Measurements from ENCODE around the gene AKTIP.
"Not testable (repeated sequence)": the region's sequence is repeated elsewhere in the genome, so short reads cannot be mapped to it uniquely, and the experiment has no call there.

Gene AKTIP

DNA sequence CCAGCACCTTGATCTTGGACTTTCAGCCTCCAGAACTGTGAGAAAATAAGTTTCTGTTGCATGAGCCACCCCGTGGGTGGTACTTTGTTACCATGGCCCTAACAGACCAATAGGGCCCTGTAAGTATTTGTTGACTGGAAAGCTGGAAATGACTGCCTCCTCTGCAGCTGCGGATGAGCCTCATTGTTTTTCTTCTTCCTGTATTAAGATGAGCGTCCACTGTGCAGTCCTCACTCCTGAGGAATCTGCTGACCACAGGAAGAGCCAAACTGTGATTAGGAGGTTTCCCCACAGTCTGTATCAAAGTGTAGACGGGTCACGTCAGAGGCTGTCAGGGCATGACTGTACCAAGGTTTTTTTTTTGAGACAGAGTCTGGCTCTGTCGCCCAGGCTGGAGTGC is 12.2 kb upstream of the AKTIP start:
- DNase-seq (ENCODE audit: low read depth) = no peak

DNA sequence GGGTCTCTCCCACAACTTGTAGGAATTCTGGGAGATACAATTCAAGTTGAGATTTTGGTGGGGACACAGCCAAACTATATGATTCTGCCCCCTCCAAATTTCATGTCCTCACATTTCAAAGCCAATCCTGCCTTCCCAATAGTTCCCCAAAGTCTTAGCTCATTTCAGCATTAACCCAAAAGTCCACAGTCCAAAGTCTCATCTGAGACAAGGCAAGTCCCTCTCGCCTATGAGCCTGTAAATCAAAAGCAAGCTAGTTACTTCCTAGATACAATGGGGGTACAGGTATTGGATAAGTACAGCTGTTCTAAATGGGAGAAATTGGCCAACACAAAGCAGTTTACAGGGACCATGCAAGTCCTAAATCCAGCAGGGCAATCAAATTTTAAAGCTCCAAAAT is 9.8 kb upstream of the AKTIP start:
- DNase-seq (ENCODE audit: low read depth) = not testable (repeated sequence)

DNA sequence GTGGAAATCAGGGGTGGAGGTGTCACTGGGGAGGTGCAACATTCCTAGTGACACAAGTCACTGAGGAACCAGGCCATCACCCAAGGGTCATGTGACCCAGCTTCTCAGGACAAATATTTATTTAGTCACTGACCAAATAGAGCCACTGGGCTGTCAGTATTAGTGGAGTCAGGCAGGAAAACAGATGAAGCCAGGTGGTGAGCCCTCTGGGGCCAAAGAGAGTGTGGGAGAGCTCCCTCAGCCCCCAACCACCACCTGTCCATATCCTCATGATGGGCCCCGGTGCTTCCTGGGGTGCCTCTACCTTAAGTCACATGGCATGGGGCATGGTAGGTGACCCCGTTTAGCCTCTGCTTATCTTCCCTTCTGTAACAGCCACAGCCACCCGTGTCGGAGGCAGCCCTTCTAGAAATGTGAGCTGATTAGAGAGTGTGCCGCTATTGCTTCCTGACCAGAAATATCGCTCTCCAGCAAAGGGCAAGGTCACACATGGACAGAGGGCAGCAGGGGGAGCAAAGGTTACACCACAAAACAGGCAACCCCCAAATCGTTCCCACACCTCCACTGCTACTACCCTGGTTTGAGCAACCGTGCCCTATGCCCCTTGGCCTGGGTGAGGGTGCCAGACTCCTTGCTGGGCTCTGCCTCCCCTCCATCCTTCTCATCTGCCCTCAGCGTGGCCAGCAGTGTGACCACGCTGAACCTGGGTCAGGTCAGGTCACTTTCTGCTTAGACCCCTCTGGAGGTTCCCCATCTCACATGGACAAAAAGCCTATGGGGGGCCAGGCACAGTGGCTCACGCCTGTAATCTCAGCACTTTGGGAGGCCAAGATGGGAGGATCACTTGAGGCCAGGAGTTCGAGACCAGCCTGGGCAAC is 8.6 kb upstream of the AKTIP start:
- no peak for DNase-seq (ENCODE audit: low read depth)

DNA sequence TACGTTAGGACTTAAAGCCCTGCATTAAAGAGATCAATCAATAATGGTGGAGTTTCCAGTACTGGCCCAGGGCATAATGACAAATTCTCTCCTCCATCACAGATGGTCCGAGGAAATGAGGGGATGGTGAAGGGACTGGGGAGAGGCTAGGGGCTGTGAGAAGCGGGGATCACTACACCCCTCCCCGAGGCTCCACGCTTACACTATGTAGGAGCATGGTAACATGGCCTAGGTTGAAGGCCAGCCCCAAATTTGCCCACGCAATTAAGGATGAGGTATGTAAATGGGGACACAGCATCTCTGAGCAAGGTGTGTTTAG is 8.0 kb upstream of the AKTIP start:
- DNase-seq (ENCODE audit: low read depth) = no peak

DNA sequence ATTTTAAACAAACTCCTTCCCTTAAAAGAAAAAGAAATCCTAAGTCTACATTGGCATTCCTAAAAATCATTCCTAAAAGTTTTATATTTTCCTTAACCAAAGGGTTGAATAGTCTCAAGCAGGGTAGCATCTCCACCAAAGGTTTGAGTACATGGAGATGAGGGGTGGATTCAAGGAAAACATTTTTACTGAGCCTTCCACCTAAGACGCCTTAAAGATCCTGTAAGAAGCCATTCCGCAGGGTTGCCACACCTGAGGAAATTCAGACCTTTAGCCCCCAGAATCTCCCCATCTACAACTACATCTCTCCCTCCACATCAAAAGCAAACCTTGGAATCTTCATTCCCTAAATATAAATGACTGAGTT is 7.7 kb upstream of the AKTIP start:
- no peak for DNase-seq (ENCODE audit: low read depth)

DNA sequence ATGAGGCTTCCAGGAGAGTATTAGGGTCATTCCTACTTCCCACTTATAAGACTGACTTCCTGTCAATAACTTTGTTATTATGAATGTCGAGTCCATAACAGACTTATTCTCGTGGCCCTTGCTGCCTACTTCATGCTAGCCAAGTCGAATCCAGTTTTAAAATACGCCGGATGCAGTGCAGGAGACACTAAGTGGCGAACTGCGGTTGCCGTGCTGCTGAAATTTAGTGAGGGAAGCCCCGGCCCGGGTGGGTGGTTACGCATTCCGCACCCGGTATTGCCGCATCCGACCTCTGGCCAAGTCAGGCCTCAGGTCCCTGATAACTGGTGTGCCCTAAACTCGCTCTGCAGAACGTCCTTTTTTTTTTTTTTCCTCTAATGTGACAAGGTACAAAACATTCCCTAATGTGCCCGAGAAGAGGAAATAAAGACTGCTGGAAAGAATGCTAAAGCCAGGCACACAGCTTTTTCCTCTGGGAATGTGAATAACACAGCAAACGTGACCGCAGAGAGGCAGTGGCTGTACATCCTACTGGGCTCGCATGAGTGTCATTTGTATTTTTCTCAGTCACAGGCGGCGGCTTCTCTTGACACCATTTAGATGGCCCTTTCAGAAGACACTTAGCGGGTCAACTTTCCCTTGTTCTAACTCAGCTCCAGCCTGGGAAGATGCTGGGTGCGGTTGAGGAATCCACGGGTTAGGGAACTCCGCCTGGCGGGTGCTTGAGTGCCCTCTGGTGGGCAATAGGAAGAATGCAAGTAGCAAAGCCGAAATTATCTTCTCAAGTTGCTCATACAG is 7.1 kb upstream of the AKTIP start:
- DNase-seq (ENCODE audit: low read depth) = peak; percentile 25

DNA sequence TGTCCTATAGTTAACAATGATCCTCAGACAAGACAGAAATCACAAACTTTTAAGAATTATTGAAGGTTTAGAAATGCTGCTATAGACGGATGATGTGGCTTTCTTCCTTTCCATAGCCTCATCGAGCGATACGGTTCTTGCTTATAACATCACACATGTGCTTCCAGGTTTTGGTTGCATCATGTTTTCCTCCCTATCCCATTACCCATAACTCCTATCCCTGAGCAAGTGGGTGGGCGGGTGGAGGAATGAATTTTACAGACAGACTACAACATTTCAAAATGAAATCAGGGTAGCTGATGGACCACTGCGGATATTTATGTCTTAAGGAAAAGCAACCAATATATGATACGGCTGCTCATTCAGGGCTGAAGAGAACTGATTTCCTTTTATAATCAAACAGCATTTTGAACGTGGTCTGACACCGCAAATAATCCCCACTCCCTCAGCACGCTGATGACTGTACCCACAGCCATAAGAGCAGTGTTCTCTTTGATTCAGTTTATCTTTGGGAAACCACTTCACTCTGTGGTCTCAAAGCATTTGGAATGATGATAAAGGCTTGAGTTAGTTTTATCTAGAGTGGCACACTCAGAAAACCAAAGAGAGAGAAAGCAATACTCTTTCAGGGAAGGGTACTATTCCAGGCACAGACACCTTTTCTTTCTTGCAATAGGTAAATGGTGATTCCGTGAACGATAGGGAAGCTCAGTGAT is 4.6 kb upstream of the AKTIP start:
- DNase-seq (ENCODE audit: low read depth) = no peak

DNA sequence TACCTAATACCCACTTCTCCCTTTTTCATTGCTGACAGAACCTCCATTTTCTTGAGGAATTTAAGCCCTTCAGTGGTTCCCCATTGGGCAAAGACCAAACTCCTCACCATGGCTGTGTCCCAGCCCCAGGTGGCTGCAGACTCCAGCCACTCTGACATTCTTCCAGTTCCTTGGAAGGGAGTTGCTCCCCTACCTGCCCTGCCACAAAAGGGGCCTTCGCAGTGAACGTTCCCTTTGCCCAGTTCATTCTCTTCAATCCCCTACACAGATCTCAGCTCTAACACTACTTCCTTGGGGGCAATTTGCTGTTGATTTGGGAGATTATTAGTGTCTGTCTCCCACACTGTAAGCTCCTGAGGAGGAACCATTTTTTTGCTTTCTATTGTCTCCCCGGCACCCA is 3.2 kb upstream of the AKTIP start:
- no peak for DNase-seq (ENCODE audit: low read depth)

DNA sequence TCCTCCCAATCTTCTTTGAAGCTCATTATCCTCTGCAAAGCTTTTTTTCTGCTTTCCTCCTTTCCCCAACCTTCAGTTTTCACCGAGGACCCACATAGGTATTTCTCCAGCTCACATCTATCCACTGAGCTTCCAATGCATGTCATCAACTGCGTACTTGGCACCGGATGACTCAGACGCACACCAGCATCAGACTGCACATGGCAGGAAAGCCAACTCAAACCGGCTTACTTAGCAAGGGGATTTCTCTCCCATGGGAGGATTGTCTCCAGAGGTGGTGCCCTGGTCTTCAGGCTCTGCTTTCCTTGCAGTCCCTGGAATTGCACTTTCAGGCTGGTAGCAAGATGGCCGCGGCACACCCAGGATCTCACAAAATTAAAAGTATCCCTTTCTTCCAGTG is 1.7 kb upstream of the AKTIP start:
- no peak for DNase-seq (ENCODE audit: low read depth)

DNA sequence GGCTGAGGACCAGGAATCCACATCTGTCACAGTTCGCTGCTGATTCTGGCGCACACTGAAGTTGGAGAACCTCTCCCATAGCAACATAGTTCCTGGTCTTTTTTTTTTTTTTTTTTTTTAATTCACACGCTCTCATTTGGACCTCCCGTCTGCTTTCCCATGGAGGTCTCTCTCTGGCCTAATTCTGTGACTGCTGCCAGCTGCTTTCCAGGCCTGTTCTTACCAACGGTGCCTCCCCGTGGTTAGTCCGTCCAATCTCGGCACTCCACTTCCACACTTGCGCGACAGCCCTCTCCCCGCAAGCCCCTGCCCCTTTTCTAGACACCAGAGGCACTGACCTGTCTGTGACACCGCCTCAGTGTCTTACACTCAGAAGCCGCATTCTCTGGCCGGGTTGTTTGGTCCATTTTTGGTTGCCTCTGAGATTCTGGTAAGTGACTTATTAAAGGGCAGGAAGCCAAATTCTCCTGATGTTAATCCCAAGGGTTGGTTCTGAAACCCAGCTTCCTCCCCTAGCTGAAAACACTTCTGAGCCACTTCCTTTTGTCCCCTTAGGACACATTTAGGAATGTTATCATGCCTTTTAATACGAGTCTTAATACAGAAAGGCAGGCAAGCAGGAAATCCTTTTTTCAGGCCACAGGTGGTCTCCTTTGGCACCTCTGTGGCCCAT is 1.1 kb upstream of the AKTIP start:
- no peak for DNase-seq (ENCODE audit: low read depth)

DNA sequence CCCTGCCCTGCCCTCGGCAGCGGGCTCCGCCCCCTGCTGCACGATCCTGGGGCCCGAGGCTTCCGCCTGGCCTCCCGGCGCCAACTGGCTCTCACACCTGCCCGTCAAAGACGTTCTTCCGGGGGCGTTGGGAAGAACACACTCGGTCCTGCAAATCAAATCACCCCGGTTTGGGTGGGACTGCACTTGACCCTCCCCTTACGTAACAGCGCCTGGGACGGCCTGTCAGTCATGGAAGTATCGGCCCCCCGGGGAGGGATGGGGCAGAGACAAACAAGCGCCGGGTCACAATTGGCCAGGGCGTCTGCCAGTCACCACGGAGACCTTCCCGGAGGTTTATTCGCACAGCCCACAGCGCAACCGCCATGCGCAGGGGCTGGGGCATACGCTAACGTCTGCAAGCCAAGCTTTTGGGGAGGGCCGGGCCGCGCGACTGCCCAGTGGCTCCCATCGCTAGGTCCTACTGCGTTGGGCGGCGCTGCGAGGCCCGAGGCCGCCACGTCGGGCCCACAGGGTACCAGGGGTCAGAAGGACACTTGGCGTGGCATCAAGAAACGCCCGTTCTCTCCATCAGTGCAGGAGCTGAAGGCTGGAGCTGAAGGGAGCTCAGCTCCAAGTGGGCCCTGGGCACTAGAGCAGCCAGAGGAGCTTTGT is 388 bp upstream of the AKTIP start:
- DNase-seq (ENCODE audit: low read depth) = peak; percentile 99

DNA sequence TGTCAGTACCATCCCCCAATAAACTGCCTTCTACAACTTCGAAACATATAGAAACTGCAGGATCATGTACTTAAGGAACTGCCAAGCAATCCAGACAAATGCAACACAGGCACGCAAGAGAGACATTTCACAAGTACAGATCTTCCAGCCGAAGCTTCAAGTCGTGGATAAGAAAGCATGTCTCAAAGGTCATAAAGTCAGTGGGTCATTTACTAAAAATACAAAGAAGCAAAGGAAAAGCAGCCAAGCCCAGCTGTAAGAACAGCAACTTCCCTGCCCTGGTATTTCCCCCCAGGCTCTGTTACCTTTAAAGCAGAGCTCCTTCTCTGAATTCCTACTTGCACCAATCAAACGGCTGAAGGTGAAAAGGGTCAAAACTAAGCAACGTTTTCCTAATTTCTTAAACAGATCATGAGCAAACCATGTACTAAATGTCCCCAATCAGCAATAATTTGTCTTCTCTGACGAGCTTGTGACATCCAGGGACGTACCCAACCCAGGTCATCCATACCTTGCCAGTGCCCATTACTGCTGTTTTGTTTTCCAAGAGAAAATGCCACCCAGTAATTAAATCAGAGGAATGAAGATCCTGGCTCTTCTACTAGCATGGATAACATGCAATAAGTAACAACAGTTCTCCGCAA is 1.7 kb downstream of the AKTIP start:
- DNase-seq (ENCODE audit: low read depth) = no peak

DNA sequence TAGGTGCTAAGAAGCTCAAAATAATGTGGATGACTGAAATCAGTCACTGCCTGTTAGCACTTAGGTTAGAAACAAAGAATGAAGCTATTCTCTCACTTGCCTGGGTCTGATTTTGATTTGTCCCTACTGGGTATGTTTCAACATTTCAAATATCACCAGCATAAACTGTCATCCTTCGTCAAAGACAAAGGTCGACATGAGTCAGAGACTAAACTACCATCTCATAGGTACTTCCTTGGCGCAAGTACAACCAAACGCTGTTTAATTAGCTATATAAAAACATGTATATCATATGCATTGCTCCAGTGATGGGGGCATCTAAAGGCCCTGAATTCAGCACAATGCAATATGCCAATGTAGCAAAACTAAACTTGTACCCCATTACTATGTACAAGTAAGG is 4.0 kb downstream of the AKTIP start:
- no peak for DNase-seq (ENCODE audit: low read depth)

DNA sequence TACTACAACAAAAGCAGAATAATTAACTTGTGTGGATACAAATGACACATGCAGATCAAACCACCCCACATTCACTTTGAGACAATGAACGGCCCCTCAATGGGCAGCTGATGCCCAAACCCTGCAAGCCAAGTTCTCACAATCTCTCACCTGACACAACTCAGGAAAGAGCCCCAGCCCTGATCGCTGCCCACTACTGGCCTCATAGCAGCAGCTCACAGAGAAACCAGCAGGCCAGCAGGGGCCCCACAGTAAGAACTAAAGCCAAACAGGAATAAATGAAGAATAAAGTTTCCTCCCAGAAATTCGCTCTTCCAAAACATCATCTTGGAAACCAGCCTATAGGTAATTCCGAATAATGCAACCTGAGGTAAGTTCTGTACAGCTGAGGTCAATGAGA is 7.7 kb downstream of the AKTIP start:
- no peak for DNase-seq (ENCODE audit: low read depth)

DNA sequence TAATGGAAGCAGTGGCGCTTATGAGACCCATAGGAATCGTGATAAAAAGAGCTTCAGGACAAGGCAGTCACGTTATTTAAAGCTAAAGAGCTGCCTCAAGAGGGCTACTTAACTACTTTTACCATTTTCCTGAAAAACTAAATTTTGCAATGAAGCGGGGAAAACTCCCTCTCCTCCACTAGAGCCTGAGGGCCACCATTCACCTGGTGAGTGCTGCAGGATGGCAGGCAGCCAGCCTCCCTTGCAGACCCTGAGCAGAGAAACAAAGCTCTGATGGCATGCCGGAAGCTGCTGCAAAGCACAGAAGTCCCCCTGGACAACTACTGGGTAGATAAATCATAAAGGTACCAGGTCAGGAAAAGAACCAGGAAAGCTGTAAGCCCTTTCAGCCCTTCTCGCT is 8.4 kb downstream of the AKTIP start:
- no peak for DNase-seq (ENCODE audit: low read depth)

DNA sequence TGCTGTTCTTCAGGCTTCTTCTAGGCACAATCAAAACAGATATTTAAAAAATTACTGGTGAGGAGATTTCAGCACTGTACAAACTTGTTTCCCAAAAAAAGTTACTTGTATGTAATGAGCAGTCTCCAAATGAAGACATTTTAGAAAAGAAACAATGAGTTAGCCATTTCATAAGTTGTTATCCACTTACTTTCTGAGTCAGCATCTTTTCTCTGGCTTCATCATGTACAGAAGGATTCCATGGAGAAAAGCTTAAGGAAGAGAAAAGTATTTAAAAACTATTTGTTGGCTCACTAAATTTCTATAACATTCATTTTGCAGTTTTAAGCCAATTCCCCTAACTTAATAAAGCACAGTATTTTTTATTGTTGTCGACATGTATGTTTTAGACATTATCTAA is 10.5 kb downstream of the AKTIP start:
- DNase-seq (ENCODE audit: low read depth) = no peak

DNA sequence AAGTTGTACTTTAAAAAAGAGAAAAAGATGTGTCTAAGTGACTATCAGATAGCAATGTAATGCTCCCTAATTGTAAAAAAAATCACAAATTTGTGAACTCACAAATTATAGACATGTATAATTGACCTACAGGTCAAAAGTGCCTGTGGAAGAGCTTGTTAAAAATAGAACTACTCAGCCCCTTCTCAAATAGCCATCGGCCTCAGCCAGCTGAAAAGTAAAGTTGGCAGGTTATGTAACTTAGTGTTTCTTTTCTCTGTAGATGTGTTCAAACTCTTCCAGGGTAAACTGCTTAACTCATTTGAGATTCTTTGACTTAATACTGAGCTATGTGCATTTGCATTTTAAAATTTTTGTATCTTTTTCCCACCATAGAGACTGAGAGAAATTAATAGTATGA is 13.3 kb downstream of the AKTIP start:
- DNase-seq (ENCODE audit: low read depth) = no peak

DNA sequence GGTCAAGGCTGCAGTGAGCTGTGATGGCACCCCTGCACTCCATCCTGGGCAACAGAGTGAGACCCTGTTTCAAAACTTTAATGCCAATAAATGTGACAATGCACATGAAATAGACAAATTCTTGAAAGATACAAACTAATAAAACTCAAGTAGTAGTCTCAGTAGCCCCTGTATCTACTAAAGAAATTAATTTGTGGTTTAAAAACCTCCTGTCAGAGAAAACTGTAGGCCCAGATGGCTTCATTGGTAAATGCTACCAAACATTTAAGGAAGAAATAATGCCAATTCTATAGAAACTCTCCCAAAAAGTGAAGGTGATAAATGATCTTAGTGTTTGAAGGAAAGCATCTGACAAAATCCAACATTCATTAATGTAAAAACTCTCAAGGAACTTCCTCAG is 16.8 kb downstream of the AKTIP start:
- DNase-seq (ENCODE audit: low read depth) = no peak

DNA sequence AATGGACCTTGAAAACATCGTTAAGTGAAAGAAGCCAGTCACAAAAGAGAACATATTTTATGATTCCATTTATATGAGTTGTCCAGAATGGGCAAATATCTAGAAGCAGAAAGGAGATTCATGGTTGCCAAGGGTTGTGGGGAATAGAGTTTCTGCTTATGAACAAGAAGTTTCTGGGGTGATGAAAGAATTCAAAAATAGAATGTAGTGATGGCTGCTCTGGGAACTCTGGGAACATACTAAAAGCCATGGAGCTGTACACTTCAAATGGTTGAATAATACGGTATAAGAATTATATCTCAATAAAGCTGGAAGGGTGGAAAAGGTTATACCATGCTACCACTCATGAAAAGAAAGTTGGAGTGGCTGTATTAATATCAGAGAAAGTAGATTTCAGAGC is 18.5 kb downstream of the AKTIP start:
- no peak for DNase-seq (ENCODE audit: low read depth)

DNA sequence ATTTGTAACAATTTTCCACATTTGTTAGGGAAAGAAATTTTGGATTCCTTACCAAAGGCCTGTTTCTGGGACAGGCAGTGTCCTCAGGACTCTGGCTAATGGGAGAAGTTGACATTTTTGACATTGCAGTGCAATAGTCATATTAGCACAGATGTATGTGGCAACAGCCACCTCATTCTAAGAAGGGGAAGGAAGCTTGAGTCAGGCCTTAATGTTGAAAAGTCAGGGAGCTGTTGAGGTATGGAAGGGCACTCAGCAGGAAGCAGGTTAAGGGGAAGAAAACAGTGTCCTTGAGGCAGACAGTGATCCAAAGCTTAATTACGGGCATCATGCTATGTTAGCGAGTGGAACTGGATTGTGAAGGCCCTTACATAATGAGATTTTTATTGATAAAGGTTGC is 20.9 kb downstream of the AKTIP start:
- no peak for DNase-seq (ENCODE audit: low read depth)

DNA sequence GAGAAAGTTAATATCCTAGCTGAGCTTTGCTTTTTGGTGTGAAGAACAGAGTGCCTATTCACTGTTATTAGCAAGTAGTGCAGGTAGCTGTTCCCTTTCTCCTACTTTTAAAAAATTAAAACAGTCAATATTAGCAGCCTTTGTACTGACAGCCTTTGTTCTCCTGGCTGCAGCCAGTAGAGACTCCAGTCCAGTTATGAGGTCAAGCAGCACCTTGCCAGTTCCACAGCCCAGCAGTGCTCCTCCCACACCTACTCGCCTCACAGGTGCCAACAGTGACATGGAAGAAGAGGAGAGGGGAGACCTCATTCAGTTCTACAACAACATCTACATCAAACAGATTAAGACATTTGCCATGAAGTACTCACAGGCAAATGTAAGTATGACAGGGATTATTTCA is 22.6 kb downstream of the AKTIP start:
- DNase-seq (ENCODE audit: low read depth) = no peak

DNA sequence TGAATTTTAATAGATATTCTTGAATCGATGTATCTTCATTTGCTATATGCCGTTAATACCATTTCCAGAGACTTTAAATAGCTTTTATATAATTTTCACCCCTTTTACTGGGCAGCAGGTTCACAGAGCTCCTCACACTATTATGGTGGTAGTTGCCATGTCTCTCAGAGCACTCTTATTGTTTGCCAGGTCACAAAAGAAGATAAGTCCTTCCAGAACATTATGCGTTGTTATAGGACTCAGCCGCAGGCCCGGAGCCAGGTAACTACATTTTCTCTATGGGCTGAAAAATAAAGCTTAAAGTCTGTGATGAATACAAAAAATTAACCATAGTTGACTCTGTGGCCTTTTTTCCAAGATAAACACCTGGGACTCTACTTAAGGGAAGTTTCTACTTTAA is 24.0 kb downstream of the AKTIP start:
- no peak for DNase-seq (ENCODE audit: low read depth)

Data from HS-5 (cell line).